SIG-M5 treated with dmso at 0.1 percent for 504 hours (cell line): Measurements from ENCODE around the gene PMCH.
"Not testable (repeated sequence)": the region's sequence is repeated elsewhere in the genome, so short reads cannot be mapped to it uniquely, and the experiment has no call there.

Source experiments
- DNase-seq: peaks from one replicate; lab custom pipeline; 2025; ENCODE audit not compliant: unreplicated experiment; lab: John Stamatoyannopoulos, UW

Gene PMCH

DNA sequence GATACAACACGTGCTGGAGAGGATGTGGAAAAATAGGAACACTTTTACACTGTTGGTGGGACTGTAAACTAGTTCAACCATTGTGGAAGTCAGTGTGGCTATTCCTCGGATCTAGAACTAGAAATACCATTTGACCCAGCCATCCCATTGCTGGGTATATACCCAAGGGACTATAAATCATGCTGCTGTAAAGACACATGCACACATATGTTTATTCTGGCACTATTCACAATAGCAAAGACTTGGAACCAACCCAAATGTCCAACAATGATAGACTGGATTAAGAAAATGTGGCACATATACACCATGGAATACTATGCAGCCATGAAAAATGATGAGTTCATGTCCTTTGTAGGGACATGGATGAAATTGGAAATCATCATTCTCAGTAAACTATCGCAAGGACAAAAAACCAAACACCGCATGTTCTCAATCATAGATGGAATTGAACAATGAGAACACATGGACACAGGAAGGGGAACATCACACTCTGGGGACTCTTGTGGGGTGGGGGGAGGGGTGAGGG lies 50.5 kb downstream of the PMCH start:
- not testable (repeated sequence) for DNase-seq
